Measurements from ENCODE around the gene KRTDAP. TPM values are rescaled to one million over a fixed set of nuclear protein-coding genes. Genes with fewer than 3 reads are reported as not detected.

Gene KRTDAP
- total and polyA plus RNA-seq, 10 of the 15 experiments (the other 5 are each of a cell fraction or from before 2014, with no cell fraction given): 0.23 TPM; not detected in 9

GRCh38 chr19:35468637-35469036 is 21.6 kb downstream of the KRTDAP start (continued):
- TF ChIP-seq TAF1 (IDR thresholded peaks at IDR 0.05; ENCODE audit: borderline replicate concordance, low read depth, low read length): no peak
- TF ChIP-seq FOXM1 (IDR thresholded peaks at IDR 0.05; ENCODE audit: low read depth, low read length): peak; percentile 79; the same call in 1 of the 2 replicates
- TF ChIP-seq ELK1 (IDR thresholded peaks at IDR 0.05; ENCODE audit: low read depth, low read length): no peak
- no peak for TF ChIP-seq USF1 (IDR thresholded peaks at IDR 0.05; ENCODE audit: borderline replicate concordance, extremely low read length, insufficient read depth, low read depth, low read length)
- no peak for TF ChIP-seq PRDM15 (CRISPR knock-in tag; IDR thresholded peaks at IDR 0.05)
- TF ChIP-seq BCL11A (IDR thresholded peaks at IDR 0.05; ENCODE audit: low read depth, low read length): peak; percentile 64
- peak; percentile 79 for TF ChIP-seq MEF2A (IDR thresholded peaks at IDR 0.05; ENCODE audit: insufficient read depth, low read depth, low read length)
- TF ChIP-seq PAX5 (IDR thresholded peaks at IDR 0.05; ENCODE audit: borderline replicate concordance, low read depth, low read length): peak; percentile 58; the same call in 1 of the 2 replicates
- no peak for TF ChIP-seq POLR2A (IDR thresholded peaks at IDR 0.05; ENCODE audit: low read depth, low read length)
- TF ChIP-seq NFXL1 (IDR thresholded peaks at IDR 0.05; ENCODE audit: borderline replicate concordance): no peak
- TF ChIP-seq MTA3 (IDR thresholded peaks at IDR 0.05; ENCODE audit: borderline replicate concordance, low read length): no peak
- TF ChIP-seq BHLHE40 (IDR thresholded peaks at IDR 0.05; ENCODE audit: borderline replicate concordance in 1 of 2, low read depth in 2 of 2, low read length in 1 of 2): peak; percentile 48 to 57; a peak in 2 of 4 replicates
- TF ChIP-seq PML (IDR thresholded peaks at IDR 0.05; ENCODE audit: low read length): no peak
- TF ChIP-seq ZBTB4 (CRISPR knock-in tag; IDR thresholded peaks at IDR 0.05): no peak
- TF ChIP-seq ZZZ3 (IDR thresholded peaks at IDR 0.05; ENCODE audit: control insufficient read depth, insufficient read length, low read depth): no peak
- no peak for TF ChIP-seq NR2C2 (IDR thresholded peaks at IDR 0.05; ENCODE audit: borderline replicate concordance, control insufficient read depth, insufficient read length, low read depth)
- TF ChIP-seq KLF5 (IDR thresholded peaks at IDR 0.05; ENCODE audit: partially characterized antibody): peak; percentile 49
- no peak for TF ChIP-seq KAT2A (conservative IDR thresholded peaks at IDR 0.05; ENCODE audit: control insufficient read depth, low read depth, low read length)
- TF ChIP-seq RELB (IDR thresholded peaks at IDR 0.05; ENCODE audit: low read depth): peak; percentile 86
- TF ChIP-seq RFX5 (IDR thresholded peaks at IDR 0.05; ENCODE audit: low read depth, low read length): no peak
- no peak for TF ChIP-seq CHD4 (IDR thresholded peaks at IDR 0.05)

All from GM12878 (cell line).